ENCODE data around the gene BLOC1S6. TPM values are rescaled to one million over a fixed set of nuclear protein-coding genes. Genes with fewer than 3 reads are reported as not detected.

BLOC1S6 gene, protein sequence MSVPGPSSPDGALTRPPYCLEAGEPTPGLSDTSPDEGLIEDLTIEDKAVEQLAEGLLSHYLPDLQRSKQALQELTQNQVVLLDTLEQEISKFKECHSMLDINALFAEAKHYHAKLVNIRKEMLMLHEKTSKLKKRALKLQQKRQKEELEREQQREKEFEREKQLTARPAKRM
- total RNA-seq (2022; extraction: Qiagen RNA extraction) = 15.1 to 21.0 TPM (median 20.0 TPM) in 5 replicates

DNA sequence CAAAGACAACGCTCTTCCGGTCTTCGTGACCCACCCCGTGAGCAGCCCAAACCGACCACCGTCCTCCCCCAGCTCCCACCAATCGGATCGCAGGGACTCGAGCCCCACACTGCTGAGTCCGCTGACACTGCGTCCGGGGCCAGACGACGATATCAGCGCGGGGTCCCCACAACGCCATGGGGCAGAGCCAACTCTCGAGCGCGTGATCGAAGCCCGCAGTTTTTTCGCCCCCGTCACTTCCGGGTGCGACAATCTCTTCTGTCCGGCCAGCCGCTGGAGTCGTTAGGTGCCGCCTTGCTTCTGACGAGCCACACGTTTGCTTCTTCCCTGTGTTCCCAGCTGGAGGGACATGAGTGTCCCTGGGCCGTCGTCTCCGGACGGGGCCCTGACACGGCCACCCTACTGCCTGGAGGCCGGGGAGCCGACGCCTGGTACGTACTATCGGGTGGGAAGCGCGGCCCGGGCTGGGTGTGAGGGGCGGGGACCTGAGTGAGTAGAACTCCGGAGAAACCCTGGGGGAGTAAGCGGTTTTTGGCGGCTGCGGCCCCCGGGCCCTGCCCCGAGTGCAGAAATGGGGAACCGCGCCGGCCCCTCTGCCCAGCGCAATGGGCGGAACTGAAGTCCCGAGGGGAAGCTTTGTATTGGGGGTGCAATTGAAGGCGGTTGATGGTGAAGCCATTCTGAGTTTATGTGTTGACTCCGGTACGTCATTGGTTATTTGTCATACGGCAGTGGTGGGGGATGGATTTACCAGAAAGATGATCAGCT lies at the start of gene BLOC1S6:
TSS of gene BLOC1S6 (plus strand) at position 285 of the 768 bp plus-strand sequence. CDS start at position 350, 65 bp downstream.

DNA sequence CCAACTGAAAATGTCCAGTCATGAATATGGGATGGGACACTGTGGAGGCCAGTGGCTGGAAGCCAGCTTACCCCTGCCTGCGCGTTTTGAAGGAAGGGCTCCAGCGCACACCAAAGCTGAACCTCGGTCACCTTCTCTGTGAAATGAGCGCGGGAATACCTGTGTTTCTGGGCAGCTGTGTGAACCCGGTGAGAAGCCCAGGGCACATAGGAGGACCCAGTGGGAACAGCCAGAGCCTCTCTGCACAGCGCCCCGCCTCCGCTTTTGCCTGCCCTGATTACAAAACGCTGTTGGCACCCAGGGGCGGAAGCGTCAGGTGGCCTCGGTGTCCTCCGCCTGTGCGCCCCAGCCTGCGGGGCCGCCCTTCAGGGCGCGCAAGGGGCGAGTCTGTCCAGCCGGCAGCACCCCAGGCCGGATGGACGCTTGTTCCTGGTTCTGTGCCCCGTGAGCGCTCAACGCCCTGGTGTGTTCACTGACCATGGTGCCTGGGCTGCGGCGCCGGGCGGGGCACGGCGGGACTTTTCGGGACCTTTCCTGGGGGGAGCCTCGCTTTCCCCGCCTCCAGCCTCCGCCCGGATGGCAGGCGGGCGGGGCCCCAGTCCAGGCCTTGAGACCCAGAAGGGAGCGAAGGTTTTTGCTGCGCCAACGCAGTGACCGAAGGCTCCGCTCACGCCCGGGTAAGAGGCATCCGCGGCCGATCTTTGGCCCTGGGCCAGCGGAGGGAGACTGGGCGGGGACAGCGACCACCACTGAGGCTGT lies 47.4 kb downstream of the BLOC1S6 start, which contains the start of gene SQOR:
TSS of gene SQOR (plus strand) at position 598 of the 759 bp plus-strand sequence. CDS start 23,895 bp downstream, outside the sequence.

Other genes starting within 250 kb of the BLOC1S6 start
- gene GATM, start 208.8 kb upstream of the BLOC1S6 start, total RNA-seq (2022; extraction: Qiagen RNA extraction) = 1.8 to 2.9 TPM (median 2.5 TPM) in 5 replicates
- 1.4 to 2.0 TPM (median 1.8 TPM) in 5 replicates for gene SLC30A4, start 64.6 kb upstream of the BLOC1S6 start, total RNA-seq (2022; extraction: Qiagen RNA extraction)
- gene SQOR, start 47.6 kb downstream of the BLOC1S6 start, total RNA-seq (2022; extraction: Qiagen RNA extraction) = 76.9 to 80.4 TPM (median 79.4 TPM) in 5 replicates

All from A549 treated with Mapracorat at 1 μM for 4 hours (cell line).